HG03135 (cell line): ENCODE results near the gene CIDEA.

Source experiments
- ATAC-seq: cut with Tn5 transposase; IDR thresholded peaks from one replicate; pipeline ENCODE4 v1.9.1; 2021; ENCODE audit warnings: mild to moderate bottlenecking, moderate library complexity; ENCODE audit not compliant: unreplicated experiment

CIDEA gene

DNA sequence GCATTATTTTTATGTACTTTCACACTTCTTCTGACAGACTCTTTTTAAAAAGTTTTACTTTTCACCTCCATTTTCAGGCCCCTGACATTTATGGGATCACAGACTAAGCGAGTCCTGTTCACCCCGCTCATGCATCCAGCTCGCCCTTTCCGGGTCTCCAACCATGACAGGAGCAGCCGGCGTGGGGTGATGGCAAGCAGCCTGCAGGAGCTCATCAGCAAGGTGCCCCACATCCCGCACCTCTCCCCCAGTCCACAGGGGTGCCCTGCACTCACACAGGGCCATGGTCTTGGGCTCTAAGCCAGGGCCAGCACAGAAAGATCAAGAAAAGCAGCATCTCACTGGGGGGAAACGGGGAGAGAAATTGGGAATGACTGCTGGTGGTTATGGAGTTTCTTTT lies 8.6 kb downstream of the CIDEA start:
- no peak for ATAC-seq

DNA sequence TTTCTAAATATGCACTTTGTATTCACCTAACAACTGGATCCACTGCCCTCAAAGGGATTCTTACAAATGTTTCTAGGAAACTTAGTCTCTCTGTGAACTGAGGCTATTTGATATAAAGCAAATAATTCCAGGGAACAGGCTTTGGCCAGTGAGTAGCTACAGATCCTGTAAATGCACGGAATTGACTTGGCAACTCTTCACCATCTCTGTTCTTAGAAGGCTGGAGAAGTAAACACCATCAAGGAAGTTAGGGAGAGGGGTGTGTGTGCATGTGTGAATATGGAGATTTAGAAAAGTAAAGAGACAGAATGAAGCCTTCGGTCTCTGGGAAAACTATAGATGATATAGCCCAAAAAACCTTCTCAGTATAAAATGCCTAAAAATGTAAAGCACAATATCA lies 10.7 kb downstream of the CIDEA start:
- no peak for ATAC-seq

GRCh38 chr18:12271376-12272235 lies 17.4 kb downstream of the CIDEA start:
- ATAC-seq, result peak; percentile 82

DNA sequence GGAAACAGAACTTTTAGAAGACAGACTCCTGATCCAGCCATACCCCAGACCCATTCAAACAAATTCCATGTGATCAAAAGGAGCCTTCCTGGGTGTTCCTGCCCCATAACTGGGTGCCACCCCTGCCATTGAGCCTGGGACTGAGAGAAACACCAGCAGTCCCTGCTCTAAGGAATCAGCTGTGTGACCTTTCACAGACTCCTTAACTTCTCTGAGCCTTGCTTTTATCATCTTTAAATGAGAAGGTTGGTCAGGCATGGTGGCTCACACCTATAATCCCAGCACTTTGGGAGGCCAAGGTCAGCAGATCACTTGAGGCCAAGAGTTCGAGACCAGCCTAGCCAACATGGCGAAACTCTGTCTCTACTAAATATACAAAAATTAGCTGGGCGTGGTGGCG lies 20.6 kb downstream of the CIDEA start:
- no peak for ATAC-seq

DNA sequence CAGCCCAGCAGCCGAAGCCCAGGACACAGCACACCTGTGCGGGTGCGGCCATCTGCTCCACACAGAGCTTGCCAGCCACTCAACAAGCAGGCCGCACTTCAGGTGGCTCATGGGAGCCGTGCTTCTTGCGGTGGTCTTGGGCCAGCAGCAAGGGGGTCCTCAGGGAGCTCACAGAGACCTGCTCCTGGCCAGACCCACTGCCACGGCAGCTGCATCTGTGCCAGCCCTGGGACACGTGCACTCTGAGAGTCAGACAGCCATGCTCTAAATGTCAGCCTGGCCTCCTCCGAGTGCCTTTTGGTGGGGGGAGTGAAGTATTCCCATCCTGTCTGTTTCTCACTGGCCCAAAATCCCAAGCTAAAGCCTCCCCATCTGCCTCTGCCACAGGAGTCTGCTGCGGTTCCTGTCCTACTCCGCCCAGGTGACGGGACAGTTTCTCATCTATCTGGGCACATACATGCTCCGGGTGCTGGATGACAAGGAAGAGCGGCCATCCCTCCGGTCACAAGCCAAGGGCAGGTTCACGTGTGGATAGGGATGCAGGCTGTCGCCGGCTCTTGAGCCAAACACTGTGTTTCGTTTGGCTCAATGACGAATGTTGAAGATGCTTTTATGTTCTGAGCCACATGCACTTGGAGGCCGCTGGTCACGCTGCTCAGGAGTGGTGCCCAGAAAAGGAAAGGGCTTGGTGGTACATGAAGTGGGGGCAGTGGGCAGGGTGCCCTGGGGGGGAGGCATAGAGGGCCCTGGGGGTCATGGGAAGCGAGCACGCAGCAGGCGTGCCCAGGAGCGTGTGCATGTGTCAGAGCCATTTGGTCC lies 22.8 kb downstream of the CIDEA start:
- no peak for ATAC-seq

GRCh38 chr18:12278215-12278671 lies 24.1 kb downstream of the CIDEA start:
- no peak for ATAC-seq

GRCh38 chr18:12278741-12279682 lies 24.9 kb downstream of the CIDEA start:
- ATAC-seq, result no peak

DNA sequence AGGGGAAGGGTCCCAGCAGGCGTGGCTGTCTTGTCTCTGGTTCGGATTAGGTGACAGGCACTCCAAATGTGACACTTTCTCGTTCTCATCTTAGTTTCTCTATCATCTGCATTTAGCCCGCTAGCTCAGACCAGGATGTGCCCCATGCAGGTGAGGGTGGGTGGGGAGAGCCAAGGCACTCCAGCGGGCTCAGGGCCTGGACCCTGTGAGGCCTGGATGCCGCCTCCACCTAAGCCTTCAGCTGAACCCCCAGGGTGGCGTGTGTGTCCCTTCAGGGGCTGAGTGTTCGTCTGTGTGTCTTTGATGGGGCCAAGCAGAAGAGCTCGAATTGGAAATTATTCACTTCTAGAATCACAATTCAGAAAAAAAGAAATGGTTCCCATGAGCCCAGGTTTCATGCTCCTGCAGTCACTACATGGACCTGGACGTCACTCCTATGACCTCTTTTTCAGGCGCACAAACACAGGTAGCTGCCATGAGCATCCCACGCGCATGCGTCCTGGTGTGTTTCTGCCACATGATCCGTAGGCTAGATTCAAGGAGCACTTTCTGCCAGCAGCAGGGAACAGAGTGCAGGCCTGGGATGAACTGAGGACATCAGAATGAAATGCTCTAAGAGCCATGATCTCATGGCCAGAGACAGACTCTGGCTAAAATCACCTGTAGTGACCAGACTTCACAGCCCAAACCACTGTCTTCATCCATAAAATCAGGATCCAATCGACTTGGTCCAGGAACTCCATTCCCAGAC lies 25.8 kb downstream of the CIDEA start:
- ATAC-seq, result no peak

DNA sequence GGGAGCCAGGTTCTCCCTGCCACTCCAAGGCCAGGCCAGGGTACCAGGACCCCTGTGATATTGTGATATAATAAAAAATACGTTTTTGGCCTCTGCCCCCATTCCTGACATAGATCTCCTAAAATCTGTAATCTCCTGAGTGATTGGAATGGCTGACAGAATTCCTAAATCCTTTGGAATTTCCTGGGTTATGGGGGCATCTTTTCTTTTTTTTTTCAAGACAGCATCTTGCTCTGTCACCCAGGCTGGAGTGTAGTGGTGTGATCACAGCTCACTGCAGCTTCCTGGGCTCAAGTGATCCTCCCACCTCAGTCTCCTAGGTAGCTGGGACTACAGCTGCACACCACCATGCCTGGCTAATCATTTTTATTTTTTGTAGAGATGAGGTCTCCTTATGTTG lies 27.7 kb downstream of the CIDEA start:
- no peak for ATAC-seq

DNA sequence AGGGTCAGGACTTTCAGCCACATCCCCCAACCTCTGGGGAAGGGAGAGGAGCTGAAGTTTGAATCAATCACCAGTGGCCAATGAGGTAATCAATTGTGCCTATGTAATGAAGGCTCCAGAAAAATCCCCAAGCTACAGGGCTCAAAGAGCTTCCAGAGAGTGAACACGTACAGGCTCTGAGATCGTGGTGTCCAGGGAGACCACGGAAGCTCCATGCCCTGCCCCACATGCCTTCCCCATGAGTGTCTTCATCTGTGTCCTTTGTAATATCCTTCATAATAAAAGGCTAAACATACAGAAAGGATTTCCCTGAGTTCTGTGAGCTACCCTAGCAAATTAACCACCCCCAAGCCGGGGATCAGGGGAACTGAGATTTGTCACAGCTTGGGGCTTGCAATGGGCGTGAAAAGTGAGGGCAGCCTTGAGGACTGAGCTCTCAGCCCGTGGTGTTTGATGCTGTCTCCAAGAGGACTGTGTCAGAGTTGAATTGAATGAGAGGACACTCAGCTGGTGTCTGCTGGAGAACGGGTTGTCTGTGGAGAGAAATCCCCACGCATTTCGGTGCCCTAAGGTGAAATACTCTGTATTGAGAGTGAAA lies 28.4 kb downstream of the CIDEA start:
- no peak for ATAC-seq

DNA sequence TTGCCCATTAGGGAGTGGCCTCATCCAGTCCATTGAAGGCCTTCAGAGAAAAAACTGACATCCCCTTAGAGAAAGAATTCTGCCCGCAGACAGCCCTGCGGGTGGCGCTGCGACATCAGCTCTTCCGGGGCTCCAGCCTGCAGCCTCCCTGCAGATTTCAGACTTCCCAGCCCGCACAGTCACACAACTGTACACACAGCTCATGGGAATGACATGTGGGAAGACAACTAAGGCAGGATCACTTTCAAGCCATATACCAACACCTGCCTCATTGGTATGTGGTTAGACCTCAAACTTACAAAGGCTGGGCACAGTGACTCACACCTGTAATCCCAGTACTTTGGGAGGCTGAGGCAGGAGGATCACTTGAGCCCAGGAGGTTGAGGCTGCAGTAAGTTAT lies 29.1 kb downstream of the CIDEA start:
- ATAC-seq, result no peak

GRCh38 chr18:12283666-12284065 lies 29.5 kb downstream of the CIDEA start:
- no peak for ATAC-seq

GRCh38 chr18:12287131-12287681 lies 33.0 kb downstream of the CIDEA start:
- ATAC-seq, result no peak

DNA sequence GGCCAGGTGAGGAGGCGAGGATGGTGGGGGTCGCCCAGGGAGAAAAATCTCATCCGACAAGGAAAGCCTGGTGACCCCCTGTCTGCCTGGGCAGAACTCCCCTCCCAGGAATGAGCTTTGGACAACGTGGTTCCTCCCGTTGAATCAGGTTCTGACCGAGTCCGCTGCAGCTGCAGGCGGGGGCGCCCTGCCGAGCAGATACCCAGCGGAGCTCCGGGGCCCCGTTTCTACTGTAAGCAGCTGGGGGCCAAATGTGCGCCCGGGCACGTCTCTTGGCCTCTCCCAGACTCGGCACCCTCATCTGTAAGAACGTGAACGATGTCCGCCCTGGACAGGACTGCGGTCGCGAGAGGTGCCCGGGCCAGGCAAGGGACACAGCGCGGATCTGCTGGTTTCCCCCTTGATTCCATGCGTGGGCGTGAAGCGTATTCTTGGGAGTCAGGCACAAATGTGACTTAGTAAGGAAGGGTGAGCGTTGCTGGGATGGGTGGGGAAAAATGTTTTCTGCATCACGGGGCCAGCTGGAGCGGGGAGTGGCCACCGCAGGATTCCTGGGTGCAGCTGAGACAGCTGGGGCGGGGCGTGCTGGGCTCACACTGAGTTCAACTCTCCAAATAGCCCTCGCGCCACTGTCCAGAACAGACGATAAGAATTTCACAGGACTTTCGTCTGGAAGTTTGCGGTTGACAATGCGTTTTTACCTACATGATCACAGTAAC lies 33.7 kb downstream of the CIDEA start:
- ATAC-seq, result no peak

DNA sequence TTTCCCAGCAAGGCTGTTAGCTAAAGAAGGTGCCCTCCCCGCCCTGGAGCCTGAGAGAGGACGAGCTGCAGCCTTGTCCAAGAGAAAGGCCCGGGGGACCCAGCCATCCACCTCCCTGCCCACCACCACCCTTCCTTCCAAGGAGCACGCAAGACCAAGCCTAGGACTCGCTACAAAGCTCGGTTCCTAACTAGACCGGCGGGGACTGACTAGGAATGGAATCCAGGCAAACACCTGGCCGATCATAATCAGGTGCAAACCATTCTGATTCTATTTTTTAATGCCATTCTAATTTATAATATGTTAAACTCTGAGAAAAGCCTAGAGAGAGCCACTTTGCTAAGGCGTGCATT lies 34.2 kb downstream of the CIDEA start:
- ATAC-seq, result no peak

DNA sequence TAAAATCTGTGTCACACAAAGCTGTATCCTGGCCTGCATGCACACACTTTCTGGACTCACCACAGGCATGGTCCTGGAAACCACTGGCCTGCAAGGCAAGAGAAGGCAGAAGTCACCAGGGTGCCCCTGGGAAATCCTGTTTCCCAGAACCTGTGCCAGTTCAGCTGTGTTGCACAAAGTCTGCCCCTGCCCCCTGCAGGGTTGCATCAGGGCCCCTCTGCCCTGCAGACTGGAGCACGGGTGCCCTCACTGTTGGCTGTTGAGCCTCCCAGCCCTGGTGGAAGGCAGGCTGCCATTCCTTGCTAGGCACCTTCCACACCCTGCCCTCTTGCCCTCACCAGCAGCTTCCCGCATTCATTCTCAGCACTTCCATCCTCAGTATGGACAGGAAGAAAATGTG lies 35.9 kb downstream of the CIDEA start:
- no peak for ATAC-seq

- no peak for ATAC-seq
Observed at GRCh38 chr18:12291161-12291560, 37.0 kb downstream of the CIDEA start.

GRCh38 chr18:12291690-12292089 lies 37.5 kb downstream of the CIDEA start:
- no peak for ATAC-seq

DNA sequence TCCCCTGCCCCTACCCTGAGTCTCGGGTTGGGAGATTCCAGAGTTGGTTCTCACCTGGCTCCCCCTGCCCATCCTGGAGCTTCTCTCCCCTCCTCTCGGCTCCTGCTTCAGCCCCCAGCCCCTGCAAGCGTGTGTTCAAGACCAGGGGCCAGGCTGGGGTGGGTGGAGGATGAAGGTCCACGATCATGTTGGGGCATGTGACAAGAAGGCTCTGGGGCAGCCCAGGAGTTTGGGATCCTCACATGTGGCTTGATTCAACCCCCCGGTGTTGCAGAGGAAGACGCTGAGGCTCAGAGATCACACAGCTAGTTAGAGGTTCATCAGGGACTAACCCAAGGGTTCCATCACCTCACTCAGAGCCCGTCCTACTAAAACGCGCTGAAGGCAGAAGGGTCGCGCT lies 39.7 kb downstream of the CIDEA start:
- ATAC-seq, result no peak
